Heart left ventricle (tissue), 13 donors: Measurements from ENCODE around the gene KANK2.

Source experiments
- POLR2A ChIP-seq, 2 donors: fragments of 450-650 bp; IDR thresholded peaks; one replicate each; pipeline ENCODE4 v1.6.1; 2017; ENCODE audit warnings: antibody characterized with exemption in 2 of 2, mild to moderate bottlenecking in 2 of 2, moderate library complexity in 2 of 2
- TF ChIP-seq, protein P1 (sequence below), 12 donors: fragments of 200-600 bp; sonication (generic) in 4 of 12; IDR thresholded peaks; one replicate each; pipeline versions ENCODE4 v1.5.0 to v1.8.0; 2018 to 2022; ENCODE audit warnings: antibody characterized with exemption in 12 of 12, mild to moderate bottlenecking in 5 of 12
- donor health status: ischemic (EF 13 %, LVEDD 7.1; RV severe dilation, severe dysfunction).
- donor health status: DM: no; HTN: yes; CAD: no.
- donor health status: DM: no; HTN: no; CAD: no.
- donor health status: ischemic (EF 25% LVEDD 6.9; RV normal size, moderate dysfunction).
- donor health status: ischemic (EF 25% LVEDD 5.7; RV mildly dilated, moderate dysfunction).
- donor health status: ischemic (EF 35%, LVEDD 5.7; RV mildly dilated, moderate dysfunction).
- donor health status: nonischemic (EF 11% LVEDD 7.7; RV severe dilation, severe dysfunction).
- donor health status: DM: yes; HTN: yes; CAD: no.
- donor health status: PGD.
- donor health status: ischemic (EF 29% LVEDD 5.4; RV normal size, mild dysfunction).
- donor health status: nonischemic (EF 23%, LVEDD 6.1; RV moderate dilation, normal function).

GRCh38 chr19:11131471-11131870, 65.9 kb downstream of the KANK2 start:
- TF ChIP-seq, protein P1, sequence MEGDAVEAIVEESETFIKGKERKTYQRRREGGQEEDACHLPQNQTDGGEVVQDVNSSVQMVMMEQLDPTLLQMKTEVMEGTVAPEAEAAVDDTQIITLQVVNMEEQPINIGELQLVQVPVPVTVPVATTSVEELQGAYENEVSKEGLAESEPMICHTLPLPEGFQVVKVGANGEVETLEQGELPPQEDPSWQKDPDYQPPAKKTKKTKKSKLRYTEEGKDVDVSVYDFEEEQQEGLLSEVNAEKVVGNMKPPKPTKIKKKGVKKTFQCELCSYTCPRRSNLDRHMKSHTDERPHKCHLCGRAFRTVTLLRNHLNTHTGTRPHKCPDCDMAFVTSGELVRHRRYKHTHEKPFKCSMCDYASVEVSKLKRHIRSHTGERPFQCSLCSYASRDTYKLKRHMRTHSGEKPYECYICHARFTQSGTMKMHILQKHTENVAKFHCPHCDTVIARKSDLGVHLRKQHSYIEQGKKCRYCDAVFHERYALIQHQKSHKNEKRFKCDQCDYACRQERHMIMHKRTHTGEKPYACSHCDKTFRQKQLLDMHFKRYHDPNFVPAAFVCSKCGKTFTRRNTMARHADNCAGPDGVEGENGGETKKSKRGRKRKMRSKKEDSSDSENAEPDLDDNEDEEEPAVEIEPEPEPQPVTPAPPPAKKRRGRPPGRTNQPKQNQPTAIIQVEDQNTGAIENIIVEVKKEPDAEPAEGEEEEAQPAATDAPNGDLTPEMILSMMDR (IDR thresholded peaks at IDR 0.05), result no peak
- no peak for TF ChIP-seq POLR2A (IDR thresholded peaks at IDR 0.05)
